COLO829 (cell line): Measurements from ENCODE around the gene PEG3.

Source experiments
- DNase-seq: peaks from one replicate; pipeline ENCODE4 v3.0.0; 2012; ENCODE audit warnings: low spot score

Gene PEG3

DNA sequence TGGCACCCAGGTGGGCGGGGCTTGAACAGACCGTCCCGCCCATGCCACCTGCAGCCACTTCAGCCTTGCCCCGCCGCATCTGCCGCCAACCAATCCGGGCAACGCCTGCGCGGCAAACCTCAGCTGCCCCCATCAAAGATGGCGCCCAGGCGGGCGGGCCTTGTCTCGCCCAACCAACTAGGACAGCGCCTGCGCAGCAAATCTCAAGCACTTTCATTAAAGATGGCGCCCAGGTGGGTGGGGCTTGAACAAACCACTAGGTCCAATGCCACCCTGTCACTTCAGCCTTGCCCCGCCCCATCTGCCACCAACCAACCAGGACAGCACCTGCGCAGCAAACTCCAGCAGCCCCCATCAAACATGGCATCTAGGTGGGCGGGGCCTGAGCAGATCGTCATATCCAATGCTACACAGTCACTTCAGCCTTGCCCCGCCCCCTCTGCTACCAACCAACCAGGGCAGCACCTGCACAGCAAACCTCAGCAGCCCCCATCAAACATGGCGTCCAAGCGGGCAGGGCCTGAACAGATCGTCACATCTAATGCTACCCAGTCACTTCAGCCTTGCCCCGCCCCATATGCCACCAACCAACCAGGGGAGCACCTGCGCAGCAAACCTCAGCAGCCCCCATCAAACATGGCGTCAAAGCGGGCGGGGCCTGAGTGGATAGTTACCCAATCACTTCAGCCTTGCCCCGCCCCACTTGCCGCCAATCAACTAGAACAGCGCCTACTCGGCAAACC lies 1.4 kb downstream of the PEG3 start:
- no peak for DNase-seq

DNA sequence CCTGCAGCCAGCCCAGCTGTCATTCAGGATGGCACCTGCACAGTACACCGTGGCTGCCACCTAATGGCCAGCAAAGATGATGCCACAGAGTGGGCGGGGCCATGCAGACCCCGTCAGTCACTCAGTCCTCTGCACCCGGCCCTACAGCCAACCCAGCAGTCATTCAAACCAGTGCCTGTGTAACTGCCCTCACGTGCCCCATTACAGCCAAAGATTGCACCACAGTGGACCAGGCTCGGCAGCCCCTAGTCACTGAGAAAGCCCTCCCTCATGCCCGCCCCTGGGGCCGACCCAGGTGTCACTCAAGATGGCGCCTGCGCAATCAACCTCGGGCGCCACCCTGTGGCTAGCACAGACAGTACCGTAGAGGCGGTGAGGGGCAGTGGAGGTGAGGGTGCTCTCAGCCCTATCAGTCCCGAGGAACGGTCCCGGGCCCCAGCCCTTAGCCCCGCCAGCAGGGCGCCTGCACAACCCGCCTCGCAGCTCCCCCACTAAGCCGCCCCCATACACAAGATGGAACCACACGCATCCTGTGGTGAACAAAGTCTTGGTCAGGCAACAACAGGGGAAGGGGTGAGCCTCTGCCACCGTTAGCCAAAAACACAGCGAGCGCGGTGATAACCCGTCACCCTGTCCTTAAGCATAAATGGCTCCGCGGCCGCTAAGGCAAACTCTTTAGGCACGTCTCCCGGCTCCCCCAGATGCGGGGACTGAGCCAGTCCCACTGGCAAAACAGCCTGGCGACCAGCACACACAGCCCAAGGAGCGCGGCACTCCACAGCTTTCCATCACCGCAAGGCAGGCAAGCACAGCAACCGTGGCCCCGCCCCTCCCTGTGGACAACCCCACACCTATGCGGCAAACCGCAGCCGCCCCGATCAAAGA lies 2.3 kb downstream of the PEG3 start:
- DNase-seq: no peak

DNA sequence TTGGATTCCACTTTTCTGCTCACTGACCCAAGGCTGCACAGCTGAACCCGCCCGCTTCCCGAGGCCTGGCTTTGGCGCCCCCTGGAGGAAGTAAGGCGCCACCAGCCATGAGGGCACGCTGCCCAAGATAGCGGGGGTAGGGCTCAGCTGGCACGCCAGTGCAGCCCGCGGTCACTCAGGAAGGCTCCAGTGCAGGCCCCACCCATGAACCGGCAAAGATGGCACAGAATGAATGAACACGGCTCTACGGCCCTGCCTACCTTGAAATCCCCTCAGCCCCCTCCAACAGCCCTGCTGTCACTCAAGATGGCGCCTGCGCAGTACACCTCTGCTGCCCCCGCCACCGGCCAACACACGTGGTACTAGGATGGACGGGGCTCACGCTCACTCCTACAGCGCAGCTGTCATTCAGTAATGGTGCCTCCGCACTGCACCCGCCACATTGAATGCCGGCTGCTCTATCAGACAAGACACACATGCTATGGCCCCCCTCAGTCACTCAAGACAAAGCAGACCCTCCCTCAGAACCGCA lies 3.0 kb downstream of the PEG3 start:
- DNase-seq: no peak

DNA sequence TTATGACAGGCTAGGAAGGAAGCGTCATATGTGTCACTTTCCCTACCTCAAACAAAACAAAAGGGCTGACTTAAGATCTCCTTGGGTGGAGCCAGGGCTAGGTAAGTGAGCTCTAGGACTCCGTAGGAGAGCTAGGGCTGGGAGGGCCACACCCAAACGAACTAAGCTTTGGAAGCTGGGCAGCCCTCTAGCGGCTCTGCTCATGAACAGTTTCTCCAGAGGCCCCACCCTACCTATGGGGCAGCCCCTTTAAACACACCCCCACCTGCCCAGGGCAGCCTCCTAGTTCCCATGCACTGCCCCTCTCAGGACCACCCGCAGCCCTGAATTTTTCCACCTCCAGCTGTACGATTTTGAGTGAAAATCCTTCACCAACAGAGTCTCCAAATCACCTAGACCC lies 3.5 kb downstream of the PEG3 start:
- no peak for DNase-seq

DNA sequence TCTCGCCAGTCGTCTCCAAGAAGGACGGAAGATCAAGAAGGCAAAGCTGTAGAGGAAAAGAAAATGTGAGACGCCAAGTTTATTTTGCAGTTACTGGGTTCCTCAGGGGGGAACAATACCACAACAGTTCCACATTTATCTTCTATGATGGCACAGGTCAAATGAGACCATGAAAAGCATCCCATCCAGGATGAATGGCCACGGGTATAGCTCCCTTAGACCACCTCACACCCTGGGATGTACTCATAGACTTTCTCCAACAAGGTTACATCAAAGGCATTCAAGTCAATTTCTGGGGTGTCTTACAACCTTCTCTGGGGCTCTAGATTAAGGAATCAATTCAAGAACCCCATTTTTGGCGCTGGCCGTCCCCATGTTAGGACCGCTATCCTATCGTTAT lies 4.5 kb downstream of the PEG3 start:
- DNase-seq: no peak

DNA sequence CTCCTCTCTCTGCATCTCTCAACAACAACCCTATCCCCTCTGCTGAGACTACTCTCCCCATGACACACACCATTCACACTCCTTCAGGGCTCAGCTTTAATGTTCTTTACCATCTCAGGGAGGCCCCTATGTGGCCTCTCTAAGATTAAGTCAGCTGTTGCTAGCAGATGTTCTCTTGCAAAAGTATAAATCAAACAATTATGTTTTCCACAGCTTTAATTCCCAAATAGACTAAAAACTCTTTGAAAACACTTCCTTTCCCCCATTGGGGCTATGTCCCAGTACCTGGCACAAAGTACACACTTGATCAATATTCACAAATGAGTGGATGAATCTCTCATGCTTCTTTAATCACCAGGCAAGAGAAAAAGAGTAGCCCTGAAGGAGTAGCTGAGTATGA lies 5.1 kb downstream of the PEG3 start:
- DNase-seq: no peak

DNA sequence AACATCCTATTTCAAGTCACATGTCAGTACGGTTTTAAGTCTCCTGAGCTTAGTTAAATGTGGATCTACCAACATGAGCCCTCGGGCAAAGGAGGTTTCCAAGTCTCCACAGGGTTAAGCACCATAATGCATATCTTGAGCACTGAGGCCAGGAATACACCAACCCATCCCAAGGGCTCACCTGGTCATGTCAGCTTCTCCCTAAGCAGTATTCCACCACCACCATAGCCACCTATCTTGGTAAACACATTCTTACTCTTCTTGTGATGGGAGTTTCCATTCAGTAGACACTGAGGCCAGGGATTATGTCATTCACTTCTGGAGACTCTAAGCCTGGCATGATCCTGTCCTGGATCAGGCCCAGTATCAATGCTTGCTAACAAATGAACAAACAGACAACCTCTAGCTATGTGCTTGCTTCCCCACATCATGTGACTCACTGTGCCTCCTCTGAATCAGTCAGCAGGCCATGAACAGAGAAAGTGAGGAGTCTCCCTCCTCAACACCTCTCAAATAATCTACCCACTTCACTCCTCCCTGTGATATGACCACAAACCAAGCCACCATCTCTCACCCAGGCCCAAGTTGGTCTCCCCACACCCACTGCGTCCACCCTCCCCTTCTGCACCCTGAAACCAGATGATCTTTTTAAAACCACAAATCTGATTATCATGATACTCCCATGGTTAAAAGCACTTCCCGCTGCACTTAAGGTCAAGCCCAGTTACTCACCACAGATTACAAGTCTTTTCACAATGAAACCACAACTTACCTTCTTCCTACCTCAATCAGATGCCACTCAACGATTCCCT lies 5.8 kb downstream of the PEG3 start:
- DNase-seq: no peak

DNA sequence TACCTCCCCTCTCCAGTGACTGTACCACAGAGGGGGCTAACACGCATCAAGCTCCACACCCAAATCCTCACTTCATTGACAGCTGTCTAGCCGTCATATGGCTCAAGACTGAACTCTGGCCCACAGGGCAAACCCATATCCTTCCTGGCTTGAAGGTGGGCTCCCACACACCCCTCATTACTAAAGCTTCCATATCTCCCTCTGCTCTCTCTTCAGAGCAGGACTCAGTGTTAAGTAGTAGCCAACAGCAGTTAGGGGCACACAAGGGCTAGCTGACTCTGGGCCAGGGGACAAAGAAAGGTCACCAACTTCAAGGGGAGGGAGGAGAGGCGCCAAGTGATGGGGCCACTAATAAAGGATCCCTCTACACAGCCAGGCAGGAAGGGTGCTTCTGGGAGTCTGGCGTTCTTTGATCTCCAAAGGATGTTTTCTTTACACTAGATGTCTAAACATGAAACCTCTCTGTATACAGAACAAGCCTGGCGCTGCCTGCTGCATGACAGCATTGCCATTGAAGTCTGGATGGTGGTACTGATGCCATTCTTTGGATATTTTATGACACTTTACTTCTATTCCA lies 8.1 kb downstream of the PEG3 start:
- DNase-seq: no peak

DNA sequence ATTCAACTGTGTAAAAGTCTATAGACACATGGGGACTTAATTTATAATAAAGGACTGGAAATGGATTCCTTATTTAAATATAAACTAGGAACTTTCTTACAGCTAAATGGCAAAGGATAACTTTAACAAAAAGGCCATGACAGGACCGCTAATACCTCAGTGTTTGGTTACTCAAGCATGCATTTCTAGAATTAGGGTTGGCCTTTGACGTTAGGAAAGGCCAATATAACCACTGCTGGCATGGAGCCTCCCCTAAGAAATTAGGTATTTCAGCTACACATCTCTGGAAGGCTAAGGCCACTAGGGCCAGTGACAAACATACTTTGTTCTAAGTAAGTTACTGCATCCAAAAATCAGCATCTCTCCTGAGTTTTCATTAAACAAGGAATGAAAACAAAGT lies 9.3 kb downstream of the PEG3 start:
- no peak for DNase-seq

DNA sequence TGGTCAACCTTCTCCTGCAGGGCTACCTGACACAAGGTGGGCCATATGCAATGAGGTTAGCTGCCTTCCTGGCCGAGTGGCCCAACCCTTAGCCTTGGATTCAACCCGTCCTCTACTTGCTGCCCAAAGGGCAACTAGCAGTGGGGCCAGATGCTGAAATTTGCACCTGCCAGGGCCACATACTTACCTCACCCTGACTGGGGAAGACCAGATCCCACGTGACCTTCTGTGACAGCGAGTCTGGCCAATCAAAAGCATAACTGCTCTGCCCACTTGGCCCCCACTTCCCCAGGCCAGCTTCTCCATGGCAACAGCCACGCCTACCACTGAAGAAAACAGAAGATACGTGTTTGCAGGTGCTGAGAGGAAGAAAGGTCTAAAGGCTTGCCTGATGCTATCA lies 10.9 kb downstream of the PEG3 start:
- no peak for DNase-seq

DNA sequence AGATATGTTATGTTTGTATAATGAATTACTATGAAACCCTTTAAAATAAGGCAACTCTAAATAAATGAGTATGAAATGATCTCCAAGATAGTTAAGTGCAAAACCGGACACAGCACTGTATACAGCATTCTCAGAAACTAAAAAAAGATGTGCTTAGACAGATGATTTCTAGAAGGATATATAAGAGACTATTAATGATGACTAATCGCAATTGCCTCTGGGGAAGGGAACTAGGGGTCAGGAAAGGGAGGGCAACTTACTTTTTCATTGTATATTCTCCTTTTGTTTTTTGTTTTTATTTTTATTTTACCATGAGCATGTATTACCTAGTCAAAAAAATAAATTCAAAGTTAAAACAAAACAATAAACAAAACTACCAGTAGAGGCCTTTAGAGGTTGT lies 12.8 kb downstream of the PEG3 start:
- DNase-seq: no peak

DNA sequence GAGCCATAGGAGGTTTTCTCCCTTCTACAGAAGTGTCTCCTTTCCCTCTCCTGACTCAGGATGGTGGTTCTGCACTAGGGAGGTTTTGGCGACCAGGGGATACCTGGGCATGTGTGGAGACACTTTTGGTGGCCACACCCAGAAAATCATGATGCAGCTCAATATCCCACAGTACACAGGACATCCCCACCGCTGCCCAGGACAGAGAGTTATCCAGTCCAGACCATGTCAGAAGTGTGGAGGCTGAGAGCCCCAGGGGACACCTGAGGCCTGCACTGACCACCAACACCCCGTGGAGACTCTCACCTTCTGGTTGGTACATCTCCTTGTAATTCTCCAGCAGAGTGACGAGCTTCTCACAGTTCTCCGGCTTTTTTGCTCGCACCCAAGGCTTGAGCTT lies 16.6 kb downstream of the PEG3 start:
- DNase-seq: no peak

DNA sequence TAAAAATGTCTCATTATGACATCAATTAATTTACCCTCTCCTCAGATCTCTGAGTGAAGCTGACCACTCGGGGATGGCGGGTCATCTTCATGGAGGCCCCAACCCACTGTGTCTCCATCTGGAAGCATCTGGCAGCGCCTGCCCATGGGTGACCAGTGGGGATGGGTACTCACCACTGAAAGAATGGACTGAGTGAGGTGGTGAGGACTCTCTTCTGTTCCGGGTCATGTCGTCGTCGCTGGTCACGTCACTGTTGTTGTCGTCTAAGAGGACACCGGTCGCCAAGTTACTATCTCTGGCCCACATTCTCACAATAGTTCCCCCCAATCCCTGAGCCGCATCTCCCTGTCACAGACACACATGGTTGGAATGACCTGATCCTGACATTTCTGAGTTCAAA lies 17.1 kb downstream of the PEG3 start:
- DNase-seq: no peak

DNA sequence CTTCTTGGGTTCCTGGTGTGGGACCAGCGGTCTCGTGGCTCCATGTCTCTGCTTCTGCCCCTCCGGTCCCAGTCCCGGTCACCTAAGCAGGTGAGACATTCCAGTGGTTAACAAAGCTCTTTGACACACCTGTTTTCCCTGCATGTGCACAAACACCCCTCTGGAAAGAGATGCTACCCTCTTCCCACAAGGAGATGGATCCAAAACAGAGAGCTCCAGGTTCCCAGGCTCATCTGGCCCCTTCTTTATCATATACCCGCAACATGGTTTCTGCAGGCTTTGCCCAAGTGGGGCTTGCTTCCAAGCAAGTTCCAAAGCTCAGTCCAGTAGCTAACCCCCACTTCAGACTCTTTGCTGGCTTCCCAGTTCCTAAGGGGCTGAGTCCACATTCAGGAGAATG lies 17.8 kb downstream of the PEG3 start:
- no peak for DNase-seq

DNA sequence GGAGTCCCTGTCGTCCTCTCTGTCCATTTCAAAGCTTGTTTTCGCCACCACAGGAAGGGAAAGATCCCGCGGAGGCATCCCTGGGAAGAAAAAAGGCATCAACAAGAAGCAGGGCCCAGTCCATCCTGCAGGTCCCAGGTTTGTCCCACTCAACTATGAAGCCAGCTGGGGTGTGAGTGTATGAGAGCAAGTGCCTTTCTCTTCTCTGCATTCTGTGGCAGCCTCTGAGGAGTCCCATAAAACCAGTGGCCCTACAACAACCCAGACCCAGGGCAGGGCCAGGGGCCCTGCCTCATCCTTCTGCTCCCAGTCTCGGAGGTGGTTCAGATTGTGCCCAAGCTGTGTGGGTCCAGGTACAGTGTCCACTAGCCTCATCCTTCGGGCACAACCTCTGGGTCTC lies 18.9 kb downstream of the PEG3 start:
- no peak for DNase-seq

DNA sequence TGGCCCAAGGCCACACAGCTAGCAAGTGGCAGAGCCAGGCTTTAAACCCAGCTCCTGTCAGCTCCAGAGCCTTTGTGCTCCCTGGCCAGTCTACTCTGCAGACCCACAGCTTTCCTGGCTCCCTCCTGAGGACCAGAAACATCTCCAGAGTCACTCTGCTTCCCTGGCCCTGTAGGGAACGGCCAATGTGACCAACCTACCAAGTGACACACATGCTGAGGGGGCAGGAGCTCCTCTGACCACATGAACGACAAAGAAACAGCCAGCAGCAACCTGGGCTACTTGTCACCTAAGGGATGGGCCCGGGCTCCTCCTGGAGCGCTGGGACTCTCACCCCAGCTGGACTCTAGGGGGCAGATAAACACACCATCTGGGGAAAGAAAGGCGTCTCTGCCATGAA lies 19.3 kb downstream of the PEG3 start:
- DNase-seq: no peak

DNA sequence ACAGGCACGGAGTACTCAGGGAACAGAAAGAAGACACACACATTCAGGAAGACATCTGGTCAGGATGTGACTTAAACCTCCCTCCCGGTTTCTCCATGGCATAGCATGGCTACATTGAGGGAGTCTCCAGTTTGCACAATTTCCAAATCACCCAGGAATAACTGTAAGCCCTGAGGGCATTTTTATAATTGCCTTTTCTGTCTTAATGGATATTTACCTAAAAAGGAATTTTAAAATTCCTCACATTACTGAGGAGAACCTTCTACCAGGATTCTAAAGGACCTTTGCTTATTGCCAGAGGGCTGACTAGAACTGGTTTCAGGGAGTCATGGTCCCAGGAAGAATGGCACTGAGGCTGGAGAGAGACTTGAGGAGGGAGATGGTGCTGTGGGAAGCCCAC lies 21.4 kb downstream of the PEG3 start:
- no peak for DNase-seq

DNA sequence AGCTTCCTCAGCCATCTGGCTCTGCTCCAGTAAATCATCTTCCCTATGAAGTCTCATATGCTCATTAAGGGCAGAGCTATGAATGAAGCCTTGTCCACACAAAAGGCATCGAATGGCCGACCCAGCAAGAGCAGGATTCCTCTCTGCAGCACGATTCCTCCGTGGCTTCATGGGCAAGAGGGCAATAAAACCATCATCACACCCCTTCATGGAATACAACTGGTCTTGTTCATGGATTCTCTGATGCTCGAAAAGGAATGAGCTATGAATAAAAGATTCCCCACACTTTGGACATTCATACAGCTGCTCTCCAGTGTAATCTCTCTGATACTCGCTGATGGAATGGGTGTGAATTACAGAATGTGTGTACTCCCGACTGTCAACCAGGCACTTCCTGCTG lies 25.9 kb downstream of the PEG3 start:
- no peak for DNase-seq

DNA sequence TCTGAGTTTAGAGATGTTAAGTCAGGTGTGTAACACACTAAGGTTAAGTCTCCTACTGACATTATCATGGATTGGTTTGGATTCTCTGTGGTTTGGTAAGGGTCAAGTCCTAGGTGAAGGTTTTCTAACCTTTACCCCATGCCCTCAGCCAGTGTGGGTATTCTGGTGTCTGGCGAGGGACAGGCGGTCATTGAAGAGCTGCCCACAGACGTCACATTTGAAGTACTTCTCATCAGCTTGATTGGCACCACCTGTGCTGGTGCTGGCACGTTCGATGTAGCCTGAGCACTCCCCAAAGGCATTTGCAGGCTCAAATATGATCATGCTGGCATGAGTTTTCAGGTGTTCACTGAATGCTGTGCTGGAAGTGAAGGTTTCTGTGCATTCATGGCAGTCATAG lies 27.0 kb downstream of the PEG3 start:
- no peak for DNase-seq

DNA sequence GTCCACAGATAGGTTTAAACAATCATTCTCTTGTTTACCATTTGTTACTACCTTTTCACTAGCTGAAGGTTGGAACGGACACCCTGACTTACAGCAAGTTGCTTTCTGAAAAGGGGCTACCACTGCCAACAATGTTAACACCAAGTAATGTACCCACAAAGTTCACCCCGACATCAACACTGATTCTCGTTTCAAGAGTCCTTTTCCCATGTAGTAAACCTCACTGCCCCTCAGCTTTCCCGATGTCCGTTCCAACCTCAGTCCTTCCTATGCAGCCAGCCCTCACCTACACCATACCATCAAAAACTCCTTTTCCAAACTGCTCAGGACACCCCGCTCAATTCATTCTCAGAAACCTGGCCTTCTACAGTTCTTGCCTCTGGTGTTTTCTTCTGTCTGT lies 29.0 kb downstream of the PEG3 start:
- DNase-seq: no peak

DNA sequence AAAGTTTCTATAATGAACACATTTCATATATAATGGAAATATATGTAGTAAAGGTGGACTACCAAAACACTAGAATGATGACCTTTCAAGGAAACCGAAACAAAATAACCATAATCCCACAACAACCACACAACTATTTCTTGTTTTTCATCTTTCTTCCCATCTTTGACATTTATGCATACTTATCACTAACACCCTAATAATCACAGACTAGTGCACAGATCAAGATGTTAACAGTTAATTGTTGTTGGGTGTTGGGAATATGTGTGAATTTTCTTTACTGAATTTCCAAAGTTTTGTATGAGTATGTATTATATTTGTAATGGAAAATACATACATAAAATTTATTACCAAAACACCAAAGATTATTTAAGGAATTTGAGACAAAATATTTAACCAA lies 30.3 kb downstream of the PEG3 start:
- DNase-seq: no peak

DNA sequence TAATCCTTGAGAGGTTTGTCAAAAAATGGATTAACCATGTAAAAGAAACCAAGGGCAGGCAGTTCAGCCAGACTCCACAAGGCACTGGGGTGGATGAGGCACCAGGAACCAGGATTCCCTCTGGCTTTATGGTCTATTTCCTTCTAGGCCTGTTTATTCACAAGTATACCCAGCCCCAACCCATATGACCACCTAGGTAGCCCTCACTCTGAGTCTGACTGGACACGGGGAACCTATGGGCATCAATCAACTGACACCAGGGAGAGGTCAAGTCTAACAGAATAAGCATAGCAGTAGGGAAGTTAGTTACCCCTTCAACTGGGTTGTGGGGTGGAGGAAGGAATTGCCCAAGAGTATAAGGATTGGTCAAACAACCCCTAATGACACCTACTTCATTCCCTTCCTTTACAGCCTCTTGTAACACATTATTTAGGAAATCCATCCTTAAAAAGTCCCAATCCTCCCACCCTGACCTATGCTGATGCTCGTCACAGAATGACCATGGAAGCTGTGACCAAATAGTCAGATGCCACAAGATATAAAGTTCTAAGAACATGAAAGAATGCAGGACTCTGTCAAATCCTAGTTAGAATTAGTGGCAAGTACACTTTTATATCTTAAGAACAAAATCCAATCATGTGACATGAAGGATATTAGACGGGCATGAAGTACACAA lies 31.7 kb downstream of the PEG3 start:
- DNase-seq: no peak
